ENCODE measurements around the gene SCO2.

SCO2 gene

DNA sequence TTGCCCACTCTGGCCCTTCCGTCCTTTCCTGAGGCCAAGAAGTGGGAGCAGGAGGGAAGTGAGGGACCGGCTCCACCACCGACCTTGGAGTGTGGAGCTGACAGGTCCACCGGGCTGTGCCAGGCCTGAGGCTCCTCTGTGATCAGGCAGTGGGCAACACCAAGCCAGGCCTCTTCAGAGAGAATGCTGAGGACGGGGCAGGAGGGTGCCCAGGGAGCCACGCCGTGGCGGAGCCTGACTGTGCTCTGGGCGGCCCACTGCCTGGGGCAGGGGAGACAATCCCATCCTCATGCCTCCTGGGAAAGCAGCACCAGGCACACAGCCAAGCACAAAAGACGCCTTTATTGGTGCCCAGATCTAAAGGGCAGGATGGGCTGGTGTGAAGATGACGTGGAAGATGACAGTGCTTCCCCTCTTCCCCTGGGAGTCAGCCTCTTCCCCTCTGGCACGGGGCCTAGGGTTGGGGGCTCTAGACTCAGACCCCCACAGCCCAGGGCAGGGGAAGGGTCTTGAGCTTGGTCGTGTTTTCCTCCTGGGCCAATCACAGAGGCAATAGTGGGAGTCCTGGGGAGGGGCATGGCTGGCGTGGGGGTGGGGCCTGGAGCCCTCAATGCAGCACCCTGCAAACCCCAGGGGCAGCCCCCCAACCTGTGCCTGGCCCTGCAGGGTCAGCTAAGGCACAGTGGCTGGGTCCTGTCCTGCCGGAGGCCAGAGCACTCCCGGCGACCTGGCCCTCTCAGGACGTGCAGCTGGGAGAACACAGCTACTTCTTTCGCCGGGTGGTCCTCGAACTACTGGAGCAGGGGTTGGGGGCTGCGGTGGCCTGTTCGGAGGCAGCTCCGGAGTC lies 22.5 kb downstream of the SCO2 start:
- TF ChIP-seq, protein P1, sequence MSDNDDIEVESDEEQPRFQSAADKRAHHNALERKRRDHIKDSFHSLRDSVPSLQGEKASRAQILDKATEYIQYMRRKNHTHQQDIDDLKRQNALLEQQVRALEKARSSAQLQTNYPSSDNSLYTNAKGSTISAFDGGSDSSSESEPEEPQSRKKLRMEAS (IDR thresholded peaks at IDR 0.05) = no peak
- TF ChIP-seq RAD21 (IDR thresholded peaks at IDR 0.05; ENCODE audit: low read depth) (no peak), CREB1 (IDR thresholded peaks at IDR 0.05; ENCODE audit: low read depth) (no peak), TCF12 (IDR thresholded peaks at IDR 0.05; ENCODE audit: low read depth) (no peak), ZBTB7A (IDR thresholded peaks at IDR 0.05; ENCODE audit: low read depth) (no peak), YY1 (IDR thresholded peaks at IDR 0.05; ENCODE audit: low read depth) (no peak), NFIC (IDR thresholded peaks at IDR 0.05) (no peak), TAF1 (IDR thresholded peaks at IDR 0.05; ENCODE audit: low read depth) (no peak)

DNA sequence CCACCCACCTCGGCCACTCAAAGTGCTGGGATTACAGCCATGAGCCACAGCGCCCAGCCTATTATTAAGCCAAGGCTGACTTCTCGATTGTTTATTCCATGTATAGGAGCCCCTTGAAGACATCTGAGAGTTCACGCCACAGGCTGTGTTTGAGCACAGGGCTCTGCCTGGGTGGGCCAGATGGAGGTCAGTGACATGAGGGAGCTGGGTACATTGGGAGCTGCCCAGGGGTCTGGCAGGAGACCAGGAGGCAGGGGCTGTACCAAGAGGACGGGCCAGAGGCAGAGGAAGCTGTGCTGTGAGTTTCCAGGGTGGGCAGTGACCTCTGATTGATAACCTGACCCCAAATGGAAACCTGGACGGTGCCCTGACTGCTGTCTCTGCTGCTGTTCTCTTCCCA lies 23.3 kb downstream of the SCO2 start:
- TF ChIP-seq EP300 (IDR thresholded peaks at IDR 0.05; ENCODE audit: borderline replicate concordance) (no peak), TAF1 (IDR thresholded peaks at IDR 0.05; ENCODE audit: low read depth) (no peak), NFIC (IDR thresholded peaks at IDR 0.05) (no peak), CREB1 (IDR thresholded peaks at IDR 0.05; ENCODE audit: low read depth) (no peak)
- TF ChIP-seq, protein P2, sequence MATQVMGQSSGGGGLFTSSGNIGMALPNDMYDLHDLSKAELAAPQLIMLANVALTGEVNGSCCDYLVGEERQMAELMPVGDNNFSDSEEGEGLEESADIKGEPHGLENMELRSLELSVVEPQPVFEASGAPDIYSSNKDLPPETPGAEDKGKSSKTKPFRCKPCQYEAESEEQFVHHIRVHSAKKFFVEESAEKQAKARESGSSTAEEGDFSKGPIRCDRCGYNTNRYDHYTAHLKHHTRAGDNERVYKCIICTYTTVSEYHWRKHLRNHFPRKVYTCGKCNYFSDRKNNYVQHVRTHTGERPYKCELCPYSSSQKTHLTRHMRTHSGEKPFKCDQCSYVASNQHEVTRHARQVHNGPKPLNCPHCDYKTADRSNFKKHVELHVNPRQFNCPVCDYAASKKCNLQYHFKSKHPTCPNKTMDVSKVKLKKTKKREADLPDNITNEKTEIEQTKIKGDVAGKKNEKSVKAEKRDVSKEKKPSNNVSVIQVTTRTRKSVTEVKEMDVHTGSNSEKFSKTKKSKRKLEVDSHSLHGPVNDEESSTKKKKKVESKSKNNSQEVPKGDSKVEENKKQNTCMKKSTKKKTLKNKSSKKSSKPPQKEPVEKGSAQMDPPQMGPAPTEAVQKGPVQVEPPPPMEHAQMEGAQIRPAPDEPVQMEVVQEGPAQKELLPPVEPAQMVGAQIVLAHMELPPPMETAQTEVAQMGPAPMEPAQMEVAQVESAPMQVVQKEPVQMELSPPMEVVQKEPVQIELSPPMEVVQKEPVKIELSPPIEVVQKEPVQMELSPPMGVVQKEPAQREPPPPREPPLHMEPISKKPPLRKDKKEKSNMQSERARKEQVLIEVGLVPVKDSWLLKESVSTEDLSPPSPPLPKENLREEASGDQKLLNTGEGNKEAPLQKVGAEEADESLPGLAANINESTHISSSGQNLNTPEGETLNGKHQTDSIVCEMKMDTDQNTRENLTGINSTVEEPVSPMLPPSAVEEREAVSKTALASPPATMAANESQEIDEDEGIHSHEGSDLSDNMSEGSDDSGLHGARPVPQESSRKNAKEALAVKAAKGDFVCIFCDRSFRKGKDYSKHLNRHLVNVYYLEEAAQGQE (IDR thresholded peaks at IDR 0.05; ENCODE audit: low read depth) = no peak
- TF ChIP-seq, protein P1 (IDR thresholded peaks at IDR 0.05) = no peak

DNA sequence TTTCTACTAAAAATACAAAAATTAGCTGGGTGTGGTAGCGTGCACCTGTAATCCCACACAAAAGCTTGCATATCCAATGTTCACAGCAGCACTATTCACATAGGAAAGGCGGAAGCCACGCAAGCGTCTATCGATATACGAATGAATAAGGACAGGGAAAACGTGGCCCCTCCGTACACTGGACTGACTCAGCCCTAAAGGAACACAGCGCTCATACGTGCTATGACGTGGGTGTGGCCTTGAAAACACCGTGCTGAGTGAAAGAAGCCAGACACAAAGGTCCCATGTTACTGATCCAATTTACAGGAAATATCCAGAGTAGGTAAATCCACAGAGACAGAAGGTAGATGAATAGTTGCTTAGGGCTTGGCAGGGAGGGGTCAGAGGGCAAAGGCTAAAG lies 24.9 kb downstream of the SCO2 start:
- TF ChIP-seq CEBPB (IDR thresholded peaks at IDR 0.05) (no peak), CREB1 (IDR thresholded peaks at IDR 0.05; ENCODE audit: low read depth) (no peak), RAD21 (IDR thresholded peaks at IDR 0.05; ENCODE audit: low read depth) (no peak), ZBTB7A (IDR thresholded peaks at IDR 0.05; ENCODE audit: low read depth) (no peak), EGR1 (IDR thresholded peaks at IDR 0.05) (no peak), NFIC (IDR thresholded peaks at IDR 0.05) (no peak), TAF1 (IDR thresholded peaks at IDR 0.05; ENCODE audit: low read depth) (no peak), TCF12 (IDR thresholded peaks at IDR 0.05; ENCODE audit: low read depth) (no peak), TEAD4 (IDR thresholded peaks at IDR 0.05) (no peak), FOXM1 (IDR thresholded peaks at IDR 0.05; ENCODE audit: borderline replicate concordance, low read depth) (no peak), YY1 (IDR thresholded peaks at IDR 0.05; ENCODE audit: low read depth) (no peak), EP300 (IDR thresholded peaks at IDR 0.05; ENCODE audit: borderline replicate concordance) (no peak)
- TF ChIP-seq, protein P2 (IDR thresholded peaks at IDR 0.05; ENCODE audit: low read depth) = no peak
- TF ChIP-seq, protein P3, sequence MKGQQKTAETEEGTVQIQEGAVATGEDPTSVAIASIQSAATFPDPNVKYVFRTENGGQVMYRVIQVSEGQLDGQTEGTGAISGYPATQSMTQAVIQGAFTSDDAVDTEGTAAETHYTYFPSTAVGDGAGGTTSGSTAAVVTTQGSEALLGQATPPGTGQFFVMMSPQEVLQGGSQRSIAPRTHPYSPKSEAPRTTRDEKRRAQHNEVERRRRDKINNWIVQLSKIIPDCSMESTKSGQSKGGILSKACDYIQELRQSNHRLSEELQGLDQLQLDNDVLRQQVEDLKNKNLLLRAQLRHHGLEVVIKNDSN (IDR thresholded peaks at IDR 0.05) = no peak
- TF ChIP-seq, protein P1 (IDR thresholded peaks at IDR 0.05) = no peak

DNA sequence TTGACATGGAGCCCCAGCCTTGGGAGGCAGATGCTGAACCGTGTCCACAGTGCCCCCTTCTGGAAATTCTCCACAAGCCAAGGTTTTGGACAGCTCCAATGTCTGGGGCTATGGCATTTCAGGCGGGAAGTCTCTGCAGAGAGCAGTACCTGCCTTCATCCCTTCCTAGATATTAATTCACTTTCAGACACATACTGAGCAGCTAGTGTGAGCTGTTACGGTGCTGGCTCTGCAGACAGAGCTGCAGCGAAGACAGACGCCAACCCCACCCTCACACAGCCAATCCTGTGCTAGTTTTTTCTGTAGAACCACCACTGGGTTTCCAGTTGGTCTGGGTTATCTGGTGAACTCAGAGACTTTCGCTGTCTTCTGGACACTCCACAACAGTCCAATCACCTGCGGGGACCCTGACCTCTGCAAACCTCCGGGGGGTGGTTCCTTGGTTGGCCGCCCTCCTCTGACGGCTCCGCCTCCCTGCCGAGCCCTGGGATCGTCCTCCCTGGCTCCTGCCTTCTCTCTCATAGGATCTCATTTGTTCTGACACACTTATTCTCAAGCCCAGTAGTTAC lies 27.0 kb downstream of the SCO2 start:
- TF ChIP-seq TEAD4 (IDR thresholded peaks at IDR 0.05) = peak; percentile 71
- TF ChIP-seq, protein P1 (IDR thresholded peaks at IDR 0.05) = peak; percentile 64
- 0 out of 2 replicates have a peak, but pooled peaks have one; percentile 39 for TF ChIP-seq EP300 (IDR thresholded peaks at IDR 0.05; ENCODE audit: borderline replicate concordance)
- TF ChIP-seq YY1 (IDR thresholded peaks at IDR 0.05; ENCODE audit: low read depth) = no peak
- TF ChIP-seq CREB1 (IDR thresholded peaks at IDR 0.05; ENCODE audit: low read depth) = no peak
- TF ChIP-seq RAD21 (IDR thresholded peaks at IDR 0.05; ENCODE audit: low read depth) = peak; percentile 89
- peak; percentile 27; the same call in 1 of the 2 replicates for TF ChIP-seq NFIC (IDR thresholded peaks at IDR 0.05)
- TF ChIP-seq TCF12 (IDR thresholded peaks at IDR 0.05; ENCODE audit: low read depth) = peak; percentile 41
- no peak for TF ChIP-seq CEBPB (IDR thresholded peaks at IDR 0.05)
- TF ChIP-seq, protein P2 (IDR thresholded peaks at IDR 0.05; ENCODE audit: low read depth) = peak; percentile 75

All from Ishikawa (cell line).